Sigmoid colon (tissue), 4 donors: ENCODE measurements around the gene SLC16A11.
A peak's percentile ranks its signal among the peaks of the same experiment; 100 is the strongest.

Experiments used
- EP300 ChIP-seq, 4 donors: sonication (generic); formaldehyde crosslinking; IDR thresholded peaks; one replicate each; pipeline ENCODE4 v1.6.1; 2017; ENCODE audit warnings: antibody characterized with exemption in 4 of 4
- POLR2A ChIP-seq, 2 donors: fragments of 450-650 bp; IDR thresholded peaks; one replicate each; pipeline ENCODE4 v1.6.1; 2016; ENCODE audit warnings: antibody characterized with exemption in 2 of 2, mild to moderate bottlenecking in 2 of 2, moderate library complexity in 2 of 2
- POLR2AphosphoS5 ChIP-seq, 4 donors: sonication (generic); formaldehyde crosslinking; IDR thresholded peaks; one replicate each; pipeline ENCODE4 v1.6.1; 2017; ENCODE audit warnings: antibody characterized with exemption in 4 of 4
- TF ChIP-seq, protein P1 (sequence below), 4 experiments: fragments of 450-650 bp in 3 of 4; fragments of 200-600 bp in 1 of 4; IDR thresholded peaks; one replicate each; pipeline ENCODE4 v1.5.1; 2016 to 2019; ENCODE audit warnings: antibody characterized with exemption in 4 of 4, mild to moderate bottlenecking in 3 of 4, moderate library complexity in 2 of 4

GRCh38 chr17:7014995-7015958 lies 28.6 kb downstream of the SLC16A11 start:
- TF ChIP-seq, protein P1, sequence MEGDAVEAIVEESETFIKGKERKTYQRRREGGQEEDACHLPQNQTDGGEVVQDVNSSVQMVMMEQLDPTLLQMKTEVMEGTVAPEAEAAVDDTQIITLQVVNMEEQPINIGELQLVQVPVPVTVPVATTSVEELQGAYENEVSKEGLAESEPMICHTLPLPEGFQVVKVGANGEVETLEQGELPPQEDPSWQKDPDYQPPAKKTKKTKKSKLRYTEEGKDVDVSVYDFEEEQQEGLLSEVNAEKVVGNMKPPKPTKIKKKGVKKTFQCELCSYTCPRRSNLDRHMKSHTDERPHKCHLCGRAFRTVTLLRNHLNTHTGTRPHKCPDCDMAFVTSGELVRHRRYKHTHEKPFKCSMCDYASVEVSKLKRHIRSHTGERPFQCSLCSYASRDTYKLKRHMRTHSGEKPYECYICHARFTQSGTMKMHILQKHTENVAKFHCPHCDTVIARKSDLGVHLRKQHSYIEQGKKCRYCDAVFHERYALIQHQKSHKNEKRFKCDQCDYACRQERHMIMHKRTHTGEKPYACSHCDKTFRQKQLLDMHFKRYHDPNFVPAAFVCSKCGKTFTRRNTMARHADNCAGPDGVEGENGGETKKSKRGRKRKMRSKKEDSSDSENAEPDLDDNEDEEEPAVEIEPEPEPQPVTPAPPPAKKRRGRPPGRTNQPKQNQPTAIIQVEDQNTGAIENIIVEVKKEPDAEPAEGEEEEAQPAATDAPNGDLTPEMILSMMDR (IDR thresholded peaks at IDR 0.05) = no peak
- TF ChIP-seq POLR2AphosphoS5 (IDR thresholded peaks at IDR 0.05) (peak; percentile 85 to 92 (median 88)), EP300 (IDR thresholded peaks at IDR 0.05) (no peak), POLR2A (IDR thresholded peaks at IDR 0.05) (peak; percentile 65)
